ENCODE measurements around the gene YBX1. TPM values are rescaled to one million over a fixed set of nuclear protein-coding genes. Genes with fewer than 3 reads are reported as not detected.

YBX1 gene
- total and polyA plus RNA-seq, 2 of the 13 experiments (the other 11 are each of a cell fraction or from before 2014, with no cell fraction given): 339 to 628 TPM

DNA sequence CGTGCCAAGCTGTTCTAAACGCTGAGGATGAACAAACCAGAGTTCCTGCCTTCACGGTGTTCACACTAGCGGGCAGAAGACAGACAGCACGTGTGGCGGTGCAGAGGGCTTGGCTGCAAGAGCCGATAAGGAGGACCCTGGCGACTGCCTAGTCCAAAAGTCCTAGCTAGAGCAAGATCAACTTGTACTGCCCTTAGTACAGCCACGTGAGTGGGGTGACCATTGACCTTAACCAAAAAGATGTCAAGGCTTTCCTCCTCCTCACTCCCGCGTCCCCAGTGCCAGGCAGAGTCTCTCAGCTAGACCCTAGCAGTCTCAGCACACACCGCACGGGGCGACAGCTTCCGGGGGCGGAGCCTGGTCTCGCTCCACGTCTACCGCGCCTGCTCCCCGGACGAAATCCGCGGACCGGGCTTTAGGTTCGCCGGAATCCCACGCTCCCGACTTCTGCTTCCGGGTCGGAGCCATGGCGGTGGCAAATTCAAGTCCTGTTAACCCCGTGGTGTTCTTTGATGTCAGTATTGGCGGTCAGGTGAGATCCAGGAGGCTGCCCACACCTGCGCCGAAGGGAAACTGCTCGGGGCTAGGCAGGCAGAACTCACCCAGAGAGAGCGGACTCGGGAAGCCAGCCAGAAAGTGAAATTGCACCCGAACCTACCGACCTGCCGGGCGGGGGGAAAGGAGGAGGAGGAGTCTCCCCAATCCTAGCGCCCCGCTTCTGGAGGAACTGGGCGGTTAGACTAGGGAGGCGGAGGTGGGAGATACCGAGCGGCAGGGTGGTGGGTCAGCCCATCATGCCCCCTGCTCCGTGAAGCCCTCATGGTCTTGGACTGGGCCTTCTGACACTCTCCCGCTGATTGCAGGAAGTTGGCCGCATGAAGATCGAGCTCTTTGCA lies 24.0 kb upstream of the YBX1 start, which contains the start of gene PPIH (continued):
- TF ChIP-seq, protein P1, sequence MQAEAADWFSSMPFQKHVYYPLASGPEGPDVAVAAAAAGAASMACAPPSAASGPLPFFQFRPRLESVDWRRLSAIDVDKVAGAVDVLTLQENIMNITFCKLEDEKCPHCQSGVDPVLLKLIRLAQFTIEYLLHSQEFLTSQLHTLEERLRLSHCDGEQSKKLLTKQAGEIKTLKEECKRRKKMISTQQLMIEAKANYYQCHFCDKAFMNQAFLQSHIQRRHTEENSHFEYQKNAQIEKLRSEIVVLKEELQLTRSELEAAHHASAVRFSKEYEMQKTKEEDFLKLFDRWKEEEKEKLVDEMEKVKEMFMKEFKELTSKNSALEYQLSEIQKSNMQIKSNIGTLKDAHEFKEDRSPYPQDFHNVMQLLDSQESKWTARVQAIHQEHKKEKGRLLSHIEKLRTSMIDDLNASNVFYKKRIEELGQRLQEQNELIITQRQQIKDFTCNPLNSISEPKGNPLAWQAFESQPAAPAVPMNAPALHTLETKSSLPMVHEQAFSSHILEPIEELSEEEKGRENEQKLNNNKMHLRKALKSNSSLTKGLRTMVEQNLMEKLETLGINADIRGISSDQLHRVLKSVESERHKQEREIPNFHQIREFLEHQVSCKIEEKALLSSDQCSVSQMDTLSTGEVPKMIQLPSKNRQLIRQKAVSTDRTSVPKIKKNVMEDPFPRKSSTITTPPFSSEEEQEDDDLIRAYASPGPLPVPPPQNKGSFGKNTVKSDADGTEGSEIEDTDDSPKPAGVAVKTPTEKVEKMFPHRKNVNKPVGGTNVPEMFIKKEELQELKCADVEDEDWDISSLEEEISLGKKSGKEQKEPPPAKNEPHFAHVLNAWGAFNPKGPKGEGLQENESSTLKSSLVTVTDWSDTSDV (CRISPR knock-in tag; IDR thresholded peaks at IDR 0.05): 0 out of 2 replicates have a peak, but pooled peaks have one; percentile 18
- TF ChIP-seq KDM2A (CRISPR knock-in tag; IDR thresholded peaks at IDR 0.05; ENCODE audit: borderline replicate concordance, low read depth) (peak; percentile 91), ZNF557 (CRISPR knock-in tag; IDR thresholded peaks at IDR 0.05) (no peak), BORCS8-MEF2B (CRISPR knock-in tag; IDR thresholded peaks at IDR 0.05) (peak; percentile 90), FLYWCH1 (CRISPR knock-in tag; IDR thresholded peaks at IDR 0.05) (no peak), ZNF570 (CRISPR knock-in tag; IDR thresholded peaks at IDR 0.05; ENCODE audit: borderline replicate concordance) (no peak), ZNF709 (CRISPR knock-in tag; IDR thresholded peaks at IDR 0.05) (peak; percentile 37; the same call in 1 of the 2 replicates), PRMT3 (CRISPR knock-in tag; IDR thresholded peaks at IDR 0.05; ENCODE audit: borderline replicate concordance, low read depth) (peak; percentile 88; the same call in 1 of the 2 replicates)
- TF ChIP-seq, protein P2, sequence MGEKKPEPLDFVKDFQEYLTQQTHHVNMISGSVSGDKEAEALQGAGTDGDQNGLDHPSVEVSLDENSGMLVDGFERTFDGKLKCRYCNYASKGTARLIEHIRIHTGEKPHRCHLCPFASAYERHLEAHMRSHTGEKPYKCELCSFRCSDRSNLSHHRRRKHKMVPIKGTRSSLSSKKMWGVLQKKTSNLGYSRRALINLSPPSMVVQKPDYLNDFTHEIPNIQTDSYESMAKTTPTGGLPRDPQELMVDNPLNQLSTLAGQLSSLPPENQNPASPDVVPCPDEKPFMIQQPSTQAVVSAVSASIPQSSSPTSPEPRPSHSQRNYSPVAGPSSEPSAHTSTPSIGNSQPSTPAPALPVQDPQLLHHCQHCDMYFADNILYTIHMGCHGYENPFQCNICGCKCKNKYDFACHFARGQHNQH (CRISPR knock-in tag; IDR thresholded peaks at IDR 0.05): peak; percentile 80
- TF ChIP-seq, protein P3, sequence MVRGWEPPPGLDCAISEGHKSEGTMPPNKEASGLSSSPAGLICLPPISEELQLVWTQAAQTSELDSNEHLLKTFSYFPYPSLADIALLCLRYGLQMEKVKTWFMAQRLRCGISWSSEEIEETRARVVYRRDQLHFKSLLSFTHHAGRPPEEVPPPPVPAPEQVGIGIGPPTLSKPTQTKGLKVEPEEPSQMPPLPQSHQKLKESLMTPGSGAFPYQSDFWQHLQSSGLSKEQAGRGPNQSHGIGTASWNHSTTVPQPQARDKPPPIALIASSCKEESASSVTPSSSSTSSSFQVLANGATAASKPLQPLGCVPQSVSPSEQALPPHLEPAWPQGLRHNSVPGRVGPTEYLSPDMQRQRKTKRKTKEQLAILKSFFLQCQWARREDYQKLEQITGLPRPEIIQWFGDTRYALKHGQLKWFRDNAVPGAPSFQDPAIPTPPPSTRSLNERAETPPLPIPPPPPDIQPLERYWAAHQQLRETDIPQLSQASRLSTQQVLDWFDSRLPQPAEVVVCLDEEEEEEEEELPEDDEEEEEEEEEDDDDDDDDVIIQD (CRISPR knock-in tag; IDR thresholded peaks at IDR 0.05; ENCODE audit: low read depth): peak; percentile 35; the same call in 1 of the 2 replicates
- TF ChIP-seq, protein P4, sequence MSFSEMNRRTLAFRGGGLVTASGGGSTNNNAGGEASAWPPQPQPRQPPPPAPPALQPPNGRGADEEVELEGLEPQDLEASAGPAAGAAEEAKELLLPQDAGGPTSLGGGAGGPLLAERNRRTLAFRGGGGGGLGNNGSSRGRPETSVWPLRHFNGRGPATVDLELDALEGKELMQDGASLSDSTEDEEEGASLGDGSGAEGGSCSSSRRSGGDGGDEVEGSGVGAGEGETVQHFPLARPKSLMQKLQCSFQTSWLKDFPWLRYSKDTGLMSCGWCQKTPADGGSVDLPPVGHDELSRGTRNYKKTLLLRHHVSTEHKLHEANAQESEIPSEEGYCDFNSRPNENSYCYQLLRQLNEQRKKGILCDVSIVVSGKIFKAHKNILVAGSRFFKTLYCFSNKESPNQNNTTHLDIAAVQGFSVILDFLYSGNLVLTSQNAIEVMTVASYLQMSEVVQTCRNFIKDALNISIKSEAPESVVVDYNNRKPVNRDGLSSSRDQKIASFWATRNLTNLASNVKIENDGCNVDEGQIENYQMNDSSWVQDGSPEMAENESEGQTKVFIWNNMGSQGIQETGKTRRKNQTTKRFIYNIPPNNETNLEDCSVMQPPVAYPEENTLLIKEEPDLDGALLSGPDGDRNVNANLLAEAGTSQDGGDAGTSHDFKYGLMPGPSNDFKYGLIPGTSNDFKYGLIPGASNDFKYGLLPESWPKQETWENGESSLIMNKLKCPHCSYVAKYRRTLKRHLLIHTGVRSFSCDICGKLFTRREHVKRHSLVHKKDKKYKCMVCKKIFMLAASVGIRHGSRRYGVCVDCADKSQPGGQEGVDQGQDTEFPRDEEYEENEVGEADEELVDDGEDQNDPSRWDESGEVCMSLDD (CRISPR knock-in tag; IDR thresholded peaks at IDR 0.05; ENCODE audit: borderline replicate concordance): no peak
- TF ChIP-seq, protein P5, sequence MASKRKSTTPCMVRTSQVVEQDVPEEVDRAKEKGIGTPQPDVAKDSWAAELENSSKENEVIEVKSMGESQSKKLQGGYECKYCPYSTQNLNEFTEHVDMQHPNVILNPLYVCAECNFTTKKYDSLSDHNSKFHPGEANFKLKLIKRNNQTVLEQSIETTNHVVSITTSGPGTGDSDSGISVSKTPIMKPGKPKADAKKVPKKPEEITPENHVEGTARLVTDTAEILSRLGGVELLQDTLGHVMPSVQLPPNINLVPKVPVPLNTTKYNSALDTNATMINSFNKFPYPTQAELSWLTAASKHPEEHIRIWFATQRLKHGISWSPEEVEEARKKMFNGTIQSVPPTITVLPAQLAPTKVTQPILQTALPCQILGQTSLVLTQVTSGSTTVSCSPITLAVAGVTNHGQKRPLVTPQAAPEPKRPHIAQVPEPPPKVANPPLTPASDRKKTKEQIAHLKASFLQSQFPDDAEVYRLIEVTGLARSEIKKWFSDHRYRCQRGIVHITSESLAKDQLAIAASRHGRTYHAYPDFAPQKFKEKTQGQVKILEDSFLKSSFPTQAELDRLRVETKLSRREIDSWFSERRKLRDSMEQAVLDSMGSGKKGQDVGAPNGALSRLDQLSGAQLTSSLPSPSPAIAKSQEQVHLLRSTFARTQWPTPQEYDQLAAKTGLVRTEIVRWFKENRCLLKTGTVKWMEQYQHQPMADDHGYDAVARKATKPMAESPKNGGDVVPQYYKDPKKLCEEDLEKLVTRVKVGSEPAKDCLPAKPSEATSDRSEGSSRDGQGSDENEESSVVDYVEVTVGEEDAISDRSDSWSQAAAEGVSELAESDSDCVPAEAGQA (IDR thresholded peaks at IDR 0.05; ENCODE audit: low read depth): peak; percentile 88
- TF ChIP-seq, protein P5 (CRISPR knock-in tag; IDR thresholded peaks at IDR 0.05; ENCODE audit: borderline replicate concordance): no peak

Data from HepG2 (cell line).